Heart left ventricle (tissue), 16 donors: ENCODE results near the gene KDM7A. TPM values are rescaled to one million over a fixed set of nuclear protein-coding genes. Genes with fewer than 3 reads are reported as not detected.

ENCODE experiments used
- ATAC-seq, 4 donors: fragments of 200-7000 bp; cut with Tn5 transposase; one replicate each; pipeline ENCODE4 v1.9.1; 2020 to 2022; ENCODE audit warnings: moderate library complexity in 4 of 4, mild to moderate bottlenecking in 3 of 4, moderate number of reproducible peaks in 1 of 4
- DNase-seq, 5 donors: peaks; one replicate each; pipeline ENCODE4 v3.0.0-alpha.2; 2020
- H3K27ac ChIP-seq, 12 donors: fragments of 200-600 bp; sonication (generic) in 4 of 12; one replicate each; pipeline versions ENCODE4 v1.5.0 to v1.8.0; 2016 to 2022; ENCODE audit warnings: mild to moderate bottlenecking in 2 of 12
- H3K27me3 ChIP-seq, 9 donors: fragments of 200-600 bp; sonication (generic) in 2 of 9; one replicate each; pipeline versions ENCODE4 v1.5.1 to v1.8.0; 2016 to 2022; ENCODE audit warnings: mild to moderate bottlenecking in 3 of 9
- H3K36me3 ChIP-seq, 9 donors: fragments of 200-600 bp; sonication (generic) in 2 of 9; one replicate each; pipeline versions ENCODE4 v1.5.0 to v1.8.0; 2018 to 2022; ENCODE audit warnings: mild to moderate bottlenecking in 2 of 9
- H3K4me1 ChIP-seq, 12 donors: fragments of 200-600 bp; sonication (generic) in 4 of 12; one replicate each; pipeline versions ENCODE4 v1.5.0 to v1.8.0; 2016 to 2022; ENCODE audit warnings: mild to moderate bottlenecking in 3 of 12
- H3K4me3 ChIP-seq, 12 donors: fragments of 200-600 bp; sonication (generic) in 4 of 12; one replicate each; pipeline versions ENCODE4 v1.5.0 to v1.8.0; 2017 to 2022; ENCODE audit warnings: mild to moderate bottlenecking in 9 of 12, moderate library complexity in 4 of 12
- H3K9me3 ChIP-seq, 12 donors: fragments of 200-600 bp; sonication (generic) in 4 of 12; one replicate each; pipeline versions ENCODE4 v1.5.0 to v1.8.0; 2016 to 2022; ENCODE audit warnings: mild to moderate bottlenecking in 1 of 12
- POLR2A ChIP-seq, 2 donors: fragments of 450-650 bp; IDR thresholded peaks; one replicate each; pipeline ENCODE4 v1.6.1; 2017; ENCODE audit warnings: antibody characterized with exemption in 2 of 2, mild to moderate bottlenecking in 2 of 2, moderate library complexity in 2 of 2
- WGBS, 4 donors: extraction: QIAGEN DNeasy Blood & Tissue Kit in 2 of 4; methylation state at CpG; one replicate each; pipeline versions ENCODE4 v1.1.5 to v1.1.7; 2013 to 2018; 5-methylcytosine and 5-hydroxymethylcytosine counted together
- intact Hi-C, 10 donors: fragments of 100-400 bp; cut with DNase I; formaldehyde crosslinking; loops; one replicate each; pipeline versions ENCODE4 v1.11.1 to v1.14.2; 2022
- polyA plus RNA-seq, 2 donors: library from polyadenylated mRNA; stranded (reverse); fragments of 200-250 nt; gene quantifications; one replicate each; pipeline ENCODE4 v1.2.3, GENCODE V29; 2013
- total RNA-seq, 9 donors: library from RNA; depleted of rRNA in 2 of 9; stranded (reverse); fragments of >200 nt in 2 of 9; fragmentation: NEBNext Ultra II Directional in 3 of 9; extraction: Animal tissue kit (Norgen Biotek cat#: 25700) in 3 of 9; gene quantifications; one replicate each; pipeline versions ENCODE4 v1.1.0 to v1.2.4, GENCODE V29; 2016 to 2023
- TF ChIP-seq, protein P1 (sequence below), 12 donors: fragments of 200-600 bp; sonication (generic) in 4 of 12; IDR thresholded peaks; one replicate each; pipeline versions ENCODE4 v1.5.0 to v1.8.0; 2018 to 2022; ENCODE audit warnings: antibody characterized with exemption in 12 of 12, mild to moderate bottlenecking in 5 of 12
- donor health status: ischemic (EF 13 %, LVEDD 7.1; RV severe dilation, severe dysfunction).
- donor health status: healthy with polysubstance abuse.
- donor health status: DM: no; HTN: yes; CAD: no.
- donor health status: DM: no; HTN: no; CAD: no.
- donor health status: ischemic (EF 25% LVEDD 6.9; RV normal size, moderate dysfunction).
- donor health status: ischemic (EF 25% LVEDD 5.7; RV mildly dilated, moderate dysfunction).
- donor health status: healthy.
- donor health status: DM: yes; HTN: yes; CAD: no.
- donor health status: ischemic (EF 35%, LVEDD 5.7; RV mildly dilated, moderate dysfunction).
- donor health status: nonischemic (EF 11% LVEDD 7.7; RV severe dilation, severe dysfunction).
- donor health status: DM: yes; HTN: yes; CAD: no.
- donor health status: PGD.
- donor health status: ischemic (EF 29% LVEDD 5.4; RV normal size, mild dysfunction).
- donor health status: nonischemic (EF 23%, LVEDD 6.1; RV moderate dilation, normal function).

KDM7A gene
- total and polyA plus RNA-seq, 11 donors = 3.0 to 18.7 (median 9.1) TPM

DNA sequence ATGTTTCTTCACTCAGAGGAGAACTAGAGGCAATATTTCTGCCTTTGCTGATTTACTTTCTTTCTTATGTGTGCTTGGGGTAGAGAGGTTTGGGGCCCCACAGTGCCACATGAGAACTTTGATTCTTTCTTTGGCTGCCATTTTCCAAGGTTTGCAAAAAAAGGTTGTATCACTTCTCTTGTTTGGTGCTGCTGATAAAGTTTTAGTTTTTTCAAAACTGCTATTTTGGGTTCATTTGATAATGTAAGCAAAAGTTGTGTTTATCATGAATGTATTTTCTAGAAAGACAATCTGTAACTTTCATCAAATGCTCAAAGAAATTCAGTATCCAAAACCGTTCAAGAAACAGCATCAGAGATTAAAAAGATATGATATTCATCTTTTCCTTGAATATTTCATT is 83.4 kb downstream of the KDM7A start:
- WGBS, 4 donors = 81 to 90% (median 84%) methylated on average over 1 of the region's 1 CpG
- TF ChIP-seq, protein P1, sequence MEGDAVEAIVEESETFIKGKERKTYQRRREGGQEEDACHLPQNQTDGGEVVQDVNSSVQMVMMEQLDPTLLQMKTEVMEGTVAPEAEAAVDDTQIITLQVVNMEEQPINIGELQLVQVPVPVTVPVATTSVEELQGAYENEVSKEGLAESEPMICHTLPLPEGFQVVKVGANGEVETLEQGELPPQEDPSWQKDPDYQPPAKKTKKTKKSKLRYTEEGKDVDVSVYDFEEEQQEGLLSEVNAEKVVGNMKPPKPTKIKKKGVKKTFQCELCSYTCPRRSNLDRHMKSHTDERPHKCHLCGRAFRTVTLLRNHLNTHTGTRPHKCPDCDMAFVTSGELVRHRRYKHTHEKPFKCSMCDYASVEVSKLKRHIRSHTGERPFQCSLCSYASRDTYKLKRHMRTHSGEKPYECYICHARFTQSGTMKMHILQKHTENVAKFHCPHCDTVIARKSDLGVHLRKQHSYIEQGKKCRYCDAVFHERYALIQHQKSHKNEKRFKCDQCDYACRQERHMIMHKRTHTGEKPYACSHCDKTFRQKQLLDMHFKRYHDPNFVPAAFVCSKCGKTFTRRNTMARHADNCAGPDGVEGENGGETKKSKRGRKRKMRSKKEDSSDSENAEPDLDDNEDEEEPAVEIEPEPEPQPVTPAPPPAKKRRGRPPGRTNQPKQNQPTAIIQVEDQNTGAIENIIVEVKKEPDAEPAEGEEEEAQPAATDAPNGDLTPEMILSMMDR (IDR thresholded peaks at IDR 0.05) = no peak
- no peak for TF ChIP-seq POLR2A (IDR thresholded peaks at IDR 0.05)

DNA sequence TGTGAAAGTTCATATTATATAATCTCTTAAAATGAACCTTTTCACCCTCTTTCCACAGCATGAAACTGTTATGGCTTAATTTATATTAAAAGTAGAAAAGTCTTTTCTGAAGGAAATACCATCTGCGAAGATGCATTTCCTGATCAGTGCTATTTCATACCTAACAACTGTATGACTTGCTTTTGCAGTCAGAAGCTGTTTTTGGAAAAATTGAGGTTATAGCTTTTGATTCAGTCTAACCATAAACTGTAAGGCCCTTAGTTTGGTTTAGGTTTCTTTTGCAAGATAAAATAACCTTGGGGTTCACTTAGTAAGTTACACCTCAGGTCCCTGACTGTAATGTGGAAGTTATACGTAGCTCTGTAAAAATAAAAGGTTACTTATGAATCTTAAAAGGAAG is 91.3 kb downstream of the KDM7A start:
- WGBS, 4 donors = 76 to 79% (median 78%) methylated on average over 2 of the region's 2 CpGs
- peaks cover 0 to 42% (median 25%) of the 10 kb centered on the region in 9 donors for H3K36me3 ChIP-seq
- H3K9me3 ChIP-seq = no peaks in the 10 kb centered on the region
- DNase-seq (no peak), ATAC-seq (no peak)
- H3K4me3 ChIP-seq = no peak overlapping the region
- intact Hi-C loops = no loop called here
- no peak for TF ChIP-seq POLR2A (IDR thresholded peaks at IDR 0.05)
- TF ChIP-seq, protein P1 (IDR thresholded peaks at IDR 0.05) = no peak
- H3K27ac ChIP-seq = no peak overlapping the region
- no peaks in the 10 kb centered on the region for H3K27me3 ChIP-seq
- H3K4me1 ChIP-seq = peaks cover 0 to 10% (median 0%) of the 10 kb centered on the region in 12 donors

More for the DNA sequence above, 83.4 kb downstream of the KDM7A start:
- no peaks in the 10 kb centered on the region for H3K27me3 ChIP-seq
- H3K9me3 ChIP-seq = no peaks in the 10 kb centered on the region
- H3K27ac ChIP-seq = no peak overlapping the region
- ATAC-seq = no peak
- H3K4me3 ChIP-seq = no peak overlapping the region
- H3K36me3 ChIP-seq = peaks cover 0 to 100% (median 97%) of the 10 kb centered on the region in 9 donors
- intact Hi-C loops = no loop called here
- H3K4me1 ChIP-seq = no peaks in the 10 kb centered on the region
- DNase-seq = no peak

DNA sequence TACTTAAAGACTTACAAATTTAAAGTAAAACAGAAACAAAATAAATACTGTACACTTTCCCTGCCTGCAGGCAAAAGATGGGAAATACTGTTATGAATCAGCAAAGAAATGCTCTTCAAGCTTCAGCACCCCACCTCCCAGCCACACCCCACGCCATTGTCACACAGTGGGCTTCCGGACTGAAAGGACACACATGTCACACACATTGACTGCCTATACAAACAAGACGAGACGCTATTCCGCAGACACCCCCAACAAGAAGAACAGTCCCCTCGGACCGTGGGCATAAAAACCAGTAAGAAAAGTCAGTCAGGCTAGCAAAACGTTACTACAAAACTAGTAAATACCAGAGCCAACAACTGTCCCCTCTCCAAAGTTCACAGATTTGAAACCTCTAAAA is 91.8 kb downstream of the KDM7A start:
- H3K27ac ChIP-seq = no peak overlapping the region
- H3K4me1 ChIP-seq = peaks cover 0 to 10% (median 0%) of the 10 kb centered on the region in 12 donors
- H3K36me3 ChIP-seq = peaks cover 0 to 37% (median 20%) of the 10 kb centered on the region in 9 donors
- DNase-seq = peak in 1 of 5 donors; percentile 54
- ATAC-seq = peak; percentile 29 to 64 (median 50)
- no peaks in the 10 kb centered on the region for H3K27me3 ChIP-seq
- TF ChIP-seq POLR2A (IDR thresholded peaks at IDR 0.05) = no peak
- TF ChIP-seq, protein P1 (IDR thresholded peaks at IDR 0.05) = no peak
- no peak overlapping the region for H3K4me3 ChIP-seq
- no peaks in the 10 kb centered on the region for H3K9me3 ChIP-seq
- intact Hi-C loops = no loop called here
- 58 to 74% (median 68%) methylated on average over 8 of the region's 8 CpGs for WGBS, 4 donors

DNA sequence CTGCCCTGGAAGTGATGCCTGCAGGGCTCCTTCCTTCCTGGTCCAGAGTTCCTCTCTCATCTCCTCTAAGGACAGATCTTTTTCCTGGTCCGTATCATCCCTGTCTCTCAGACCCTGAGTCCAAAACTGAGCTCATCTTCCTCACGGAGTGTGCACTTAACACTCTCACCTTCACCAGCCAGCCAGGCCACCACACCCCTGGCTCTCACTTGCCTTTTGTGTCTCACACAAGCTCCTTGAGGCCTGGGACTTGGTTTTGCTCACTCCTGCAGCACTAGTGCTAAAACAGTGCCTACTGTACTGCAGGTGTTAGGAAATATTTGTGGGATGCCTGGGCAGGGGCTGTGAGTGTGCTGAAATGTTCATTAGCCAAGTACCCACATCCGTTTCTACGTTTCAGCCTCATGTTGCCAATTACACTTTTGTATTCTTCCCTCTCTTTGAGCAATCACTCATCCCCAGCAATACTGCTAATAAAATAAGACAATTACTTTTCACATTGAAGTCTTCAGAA is 92.6 kb downstream of the KDM7A start:
- DNase-seq (no peak), ATAC-seq (no peak)
- Histone ChIP-seq H3K27ac (no peak overlapping the region), H3K27me3 (no peaks in the 10 kb centered on the region), H3K36me3 (peaks cover 0 to 30% (median 14%) of the 10 kb centered on the region in 9 donors), H3K9me3 (no peaks in the 10 kb centered on the region), H3K4me3 (no peak overlapping the region), H3K4me1 (peaks cover 0 to 10% (median 0%) of the 10 kb centered on the region in 12 donors)
- 79 to 85% (median 83%) methylated on average over 4 of the region's 4 CpGs for WGBS, 4 donors
- intact Hi-C loops = no loop called here
- no peak for TF ChIP-seq POLR2A (IDR thresholded peaks at IDR 0.05)
- TF ChIP-seq, protein P1 (IDR thresholded peaks at IDR 0.05) = no peak
